Mesendoderm (in vitro differentiated cells): ENCODE measurements around the gene CREB1. TPM values are rescaled to one million over a fixed set of nuclear protein-coding genes. Genes with fewer than 3 reads are reported as not detected.

Source experiments
- DNase-seq: peaks from one replicate; pipeline ENCODE4 v3.0.0; 2013
- H2AK5ac ChIP-seq: 2 replicates; pipeline ENCODE4 v1.6.1; 2013; ENCODE audit warnings: low read length, inconsistent platforms
- H2BK120ac ChIP-seq: 2 replicates; pipeline ENCODE4 v1.6.1; 2013; ENCODE audit warnings: low read depth, mild to moderate bottlenecking, low read length, moderate library complexity, mixed read lengths
- H2BK15ac ChIP-seq: replicated peaks from 2 replicates; pipeline ENCODE4 v1.6.1; 2013; ENCODE audit warnings: low read depth, mild to moderate bottlenecking, moderate library complexity
- H2BK5ac ChIP-seq: 2 replicates; pipeline ENCODE4 v1.6.1; 2013; ENCODE audit warnings: low read length, inconsistent platforms
- H3K18ac ChIP-seq: 2 replicates; pipeline ENCODE4 v1.6.1; 2013; ENCODE audit warnings: mild to moderate bottlenecking, low read length, mixed read lengths
- H3K23ac ChIP-seq: one replicate; pipeline ENCODE4 v1.6.1; 2013; ENCODE audit warnings: low read length
- H3K27ac ChIP-seq: 2 replicates; pipeline ENCODE4 v1.5.1; 2013; ENCODE audit warnings: low read depth, mild to moderate bottlenecking, inconsistent platforms, low read length, moderate library complexity
- H3K27me3 ChIP-seq: 2 replicates; pipeline ENCODE4 v1.6.1; 2013; ENCODE audit warnings: low read length, control low read depth, mild to moderate bottlenecking, inconsistent platforms; ENCODE audit not compliant: insufficient read depth, poor library complexity
- H3K36me3 ChIP-seq: 2 replicates; pipeline ENCODE4 v1.6.1; 2013; ENCODE audit warnings: low read length, inconsistent platforms; ENCODE audit not compliant: control insufficient read depth, insufficient read depth
- H3K4ac ChIP-seq: one replicate; pipeline ENCODE4 v1.6.1; 2013; ENCODE audit warnings: low read depth, mild to moderate bottlenecking, low read length, moderate library complexity
- H3K4me1 ChIP-seq: 2 replicates; pipeline ENCODE4 v1.6.1; 2013; ENCODE audit warnings: low read depth, low read length, inconsistent platforms; ENCODE audit not compliant: control insufficient read depth
- H3K4me2 ChIP-seq: 2 replicates; pipeline ENCODE4 v1.6.1; 2013; ENCODE audit warnings: low read length
- H3K4me3 ChIP-seq: 2 replicates; pipeline ENCODE4 v1.5.1; 2013; ENCODE audit warnings: mild to moderate bottlenecking, low read length
- H3K56ac ChIP-seq: one replicate; pipeline ENCODE4 v1.6.1; 2013; ENCODE audit warnings: low read length
- H3K79me1 ChIP-seq: 2 replicates; pipeline ENCODE4 v1.6.1; 2013; ENCODE audit warnings: low read length, inconsistent platforms
- H3K79me2 ChIP-seq: 2 replicates; pipeline ENCODE4 v1.6.1; 2013; ENCODE audit warnings: mild to moderate bottlenecking, low read length; ENCODE audit not compliant: control insufficient read depth, insufficient read depth
- H3K9ac ChIP-seq: 2 replicates; pipeline ENCODE4 v1.6.1; 2013; ENCODE audit warnings: low read length, inconsistent platforms
- H4K5ac ChIP-seq: one replicate; pipeline ENCODE4 v1.6.1; 2013; ENCODE audit warnings: low read length
- H4K8ac ChIP-seq: one replicate; pipeline ENCODE4 v1.6.1; 2013; ENCODE audit warnings: low read depth, mild to moderate bottlenecking, control low read depth, low read length, moderate library complexity
- WGBS: extraction: QIAGEN DNeasy Blood & Tissue Kit; methylation state at CpG from one replicate; pipeline ENCODE4 v1.1.7; 2013; ENCODE audit warnings: low lambda C conversion rate, missing lambda C conversion rate; ENCODE audit not compliant: insufficient coverage; ENCODE audit errors: extremely low coverage; 5-methylcytosine and 5-hydroxymethylcytosine counted together
- polyA plus RNA-seq, 2 experiments: library from polyadenylated mRNA; stranded (reverse); fragments of 200-250 nt; gene quantifications; one replicate each; pipeline ENCODE4 v1.2.3, GENCODE V29; 2013

The CREB1 gene
- polyA plus RNA-seq (2013, experiment 1 of 2) = 42.3 TPM
- 46.2 TPM for polyA plus RNA-seq (2013, experiment 2 of 2)

- Histone ChIP-seq H3K56ac (peak within 1 kb of the TSS; percentile 97), H2BK120ac (peak within 1 kb of the TSS; percentile 47), H3K4me1 (no peaks in the 10 kb centered on the region), H3K4me3 (peak within 1 kb of the TSS; percentile 94), H3K4me2 (peak within 1 kb of the TSS; percentile 79), H3K18ac (peak within 1 kb of the TSS; percentile 99), H3K36me3 (no peaks in the 10 kb centered on the region), H3K79me2 (peaks cover 32% of the 10 kb centered on the region), H3K27ac (peak within 1 kb of the TSS; percentile 95), H3K27me3 (no peaks in the 10 kb centered on the region), H2BK15ac (no peak within 1 kb of the TSS), H3K23ac (peak within 1 kb of the TSS; percentile 85), H4K8ac (peak within 1 kb of the TSS; percentile 93), H3K4ac (peak within 1 kb of the TSS; percentile 92), H3K9ac (peak within 1 kb of the TSS; percentile 98), H3K79me1 (no peaks in the 10 kb centered on the region), H4K5ac (no peak within 1 kb of the TSS), H2BK5ac (peak within 1 kb of the TSS; percentile 78), H2AK5ac (peak within 1 kb of the TSS; percentile 34)
- DNase-seq = peak; percentile 98
- no CpG with 5 or more reads among the region's 92 CpGs for WGBS
These were observed at the start of gene CREB1 for GRCh38 chr2:207529330-207530159. CREB1 (plus strand) TSS chr2:207529962; CDS start chr2:207555636, 25,674 bp downstream.

- Histone ChIP-seq H2BK120ac (no peak overlapping the region), H3K9ac (no peak overlapping the region), H3K4ac (no peak overlapping the region), H3K4me1 (no peaks in the 10 kb centered on the region), H3K4me2 (no peak overlapping the region), H3K18ac (no peak overlapping the region), H2BK15ac (no peak overlapping the region), H2BK5ac (no peak overlapping the region), H3K79me2 (no peaks in the 10 kb centered on the region), H3K4me3 (no peak overlapping the region), H3K79me1 (no peaks in the 10 kb centered on the region), H3K23ac (no peak overlapping the region), H4K8ac (no peak overlapping the region), H3K27ac (no peak overlapping the region), H3K56ac (no peak overlapping the region), H4K5ac (no peak overlapping the region), H3K36me3 (no peaks in the 10 kb centered on the region), H2AK5ac (no peak overlapping the region), H3K27me3 (no peaks in the 10 kb centered on the region)
- DNase-seq = no peak
- no CpG with 5 or more reads among the region's 4 CpGs for WGBS
These were observed 49.2 kb upstream of the CREB1 start for GRCh38 chr2:207480521-207481040.

DNA sequence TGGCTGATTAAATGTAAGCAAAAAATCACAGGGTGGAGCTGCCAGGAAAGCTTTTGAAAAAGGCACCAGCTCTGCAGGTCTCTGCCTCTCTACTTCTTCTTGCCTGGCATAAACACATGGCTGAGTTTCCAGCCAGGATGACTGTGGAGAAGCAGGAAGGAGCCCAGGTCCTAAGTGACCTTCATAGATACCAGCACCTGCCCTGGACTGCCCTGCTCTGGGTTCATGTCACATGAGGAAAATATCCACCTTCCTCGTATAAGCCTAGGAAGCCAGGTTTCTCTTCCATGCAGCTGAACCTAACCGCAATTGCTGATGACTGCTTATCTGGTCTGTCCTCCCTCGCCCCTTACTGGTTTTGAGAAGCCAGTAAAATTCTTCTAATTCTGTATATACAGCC, 47.8 kb upstream of the CREB1 start:
- Histone ChIP-seq H3K56ac (no peak overlapping the region), H3K27ac (no peak overlapping the region), H3K4ac (no peak overlapping the region), H3K36me3 (no peaks in the 10 kb centered on the region), H3K23ac (no peak overlapping the region), H2BK120ac (no peak overlapping the region), H2AK5ac (no peak overlapping the region), H3K27me3 (no peaks in the 10 kb centered on the region), H3K18ac (no peak overlapping the region), H4K8ac (no peak overlapping the region), H3K9ac (no peak overlapping the region), H2BK15ac (no peak overlapping the region), H3K4me3 (no peak overlapping the region), H3K79me2 (no peaks in the 10 kb centered on the region), H2BK5ac (no peak overlapping the region), H4K5ac (no peak overlapping the region), H3K4me2 (no peak overlapping the region), H3K79me1 (no peaks in the 10 kb centered on the region), H3K4me1 (no peaks in the 10 kb centered on the region)
- no CpG with 5 or more reads among the region's 3 CpGs for whole genome bisulfite sequencing
- DNase-seq = no peak

GRCh38 chr2:207482630-207483029, 47.1 kb upstream of the CREB1 start:
- Histone ChIP-seq H2AK5ac (no peak overlapping the region), H3K4ac (no peak overlapping the region), H3K56ac (no peak overlapping the region), H3K79me2 (no peaks in the 10 kb centered on the region), H3K4me2 (no peak overlapping the region), H4K8ac (no peak overlapping the region), H3K27ac (no peak overlapping the region), H3K18ac (no peak overlapping the region), H4K5ac (no peak overlapping the region), H3K4me1 (no peaks in the 10 kb centered on the region), H2BK5ac (no peak overlapping the region), H3K79me1 (no peaks in the 10 kb centered on the region), H3K9ac (no peak overlapping the region), H2BK15ac (no peak overlapping the region), H3K23ac (no peak overlapping the region), H3K4me3 (no peak overlapping the region), H3K36me3 (no peaks in the 10 kb centered on the region), H3K27me3 (no peaks in the 10 kb centered on the region), H2BK120ac (no peak overlapping the region)
- WGBS = no CpG with 5 or more reads among the region's 3 CpGs
- DNase-seq = no peak

- Histone ChIP-seq H4K5ac (no peak overlapping the region), H3K9ac (no peak overlapping the region), H3K27ac (no peak overlapping the region), H3K56ac (no peak overlapping the region), H4K8ac (no peak overlapping the region), H3K4me2 (no peak overlapping the region), H3K4ac (no peak overlapping the region), H2BK5ac (no peak overlapping the region), H3K4me1 (no peaks in the 10 kb centered on the region), H3K18ac (no peak overlapping the region), H3K36me3 (no peaks in the 10 kb centered on the region), H3K23ac (no peak overlapping the region), H3K4me3 (no peak overlapping the region), H2BK15ac (no peak overlapping the region), H3K79me2 (no peaks in the 10 kb centered on the region), H2AK5ac (no peak overlapping the region), H2BK120ac (no peak overlapping the region), H3K27me3 (no peaks in the 10 kb centered on the region), H3K79me1 (no peaks in the 10 kb centered on the region)
- no peak for DNase-seq
These were observed 46.7 kb upstream of the CREB1 start for GRCh38 chr2:207483066-207483465.
